ENCODE measurements around the gene KRTAP10-5. TPM values are rescaled to one million over a fixed set of nuclear protein-coding genes. Genes with fewer than 3 reads are reported as not detected.

Gene KRTAP10-5
- total RNA-seq, 1 experiment from 2014 or later: not detected

- Histone ChIP-seq H3K36me3 (ENCODE audit: control insufficient read depth, insufficient read depth, low read length) (no peaks in the 10 kb centered on the region), H3K27ac (ENCODE audit: low read length) (no peak overlapping the region), H3K4me3 (ENCODE audit: low read depth in 2 of 2, low read length in 2 of 2) (no peak overlapping the region), H3K9me3 (ENCODE audit: control insufficient read depth, insufficient read depth, low read depth, low read length) (no peaks in the 10 kb centered on the region), H3K4me1 (ENCODE audit: control insufficient read depth, insufficient read depth, low read length) (no peaks in the 10 kb centered on the region), H3K27me3 (ENCODE audit: control insufficient read depth, insufficient read depth, low read length) (peaks cover 4% of the 10 kb centered on the region)
- in situ Hi-C loops (cut with HindIII; ENCODE audit: low pct_unique_long_range_greater_than_20kb, low sequenced_read_pairs) (no loop called here), intact Hi-C loops (cut with micrococcal nuclease; ENCODE audit: unreplicated experiment) (no loop called here)
- ChIA-PET CTCF (no interaction called here), POLR2A (no interaction called here)
- no peak for DNase-seq (ENCODE audit: low read depth, low spot score)
- BruUV-seq (replicated peaks): no TSS peak
- TF ChIP-seq, protein P1, sequence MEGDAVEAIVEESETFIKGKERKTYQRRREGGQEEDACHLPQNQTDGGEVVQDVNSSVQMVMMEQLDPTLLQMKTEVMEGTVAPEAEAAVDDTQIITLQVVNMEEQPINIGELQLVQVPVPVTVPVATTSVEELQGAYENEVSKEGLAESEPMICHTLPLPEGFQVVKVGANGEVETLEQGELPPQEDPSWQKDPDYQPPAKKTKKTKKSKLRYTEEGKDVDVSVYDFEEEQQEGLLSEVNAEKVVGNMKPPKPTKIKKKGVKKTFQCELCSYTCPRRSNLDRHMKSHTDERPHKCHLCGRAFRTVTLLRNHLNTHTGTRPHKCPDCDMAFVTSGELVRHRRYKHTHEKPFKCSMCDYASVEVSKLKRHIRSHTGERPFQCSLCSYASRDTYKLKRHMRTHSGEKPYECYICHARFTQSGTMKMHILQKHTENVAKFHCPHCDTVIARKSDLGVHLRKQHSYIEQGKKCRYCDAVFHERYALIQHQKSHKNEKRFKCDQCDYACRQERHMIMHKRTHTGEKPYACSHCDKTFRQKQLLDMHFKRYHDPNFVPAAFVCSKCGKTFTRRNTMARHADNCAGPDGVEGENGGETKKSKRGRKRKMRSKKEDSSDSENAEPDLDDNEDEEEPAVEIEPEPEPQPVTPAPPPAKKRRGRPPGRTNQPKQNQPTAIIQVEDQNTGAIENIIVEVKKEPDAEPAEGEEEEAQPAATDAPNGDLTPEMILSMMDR (IDR thresholded peaks at IDR 0.05): no peak
- TF ChIP-seq TCF7L2 (IDR thresholded peaks at IDR 0.05; ENCODE audit: low read depth, low read length): no peak
- TF ChIP-seq POLR2AphosphoS5 (IDR thresholded peaks at IDR 0.05; ENCODE audit: low read depth, low read length): no peak
- no peak for TF ChIP-seq SIN3A (IDR thresholded peaks at IDR 0.05; ENCODE audit: borderline replicate concordance, insufficient read depth, low read depth, low read length)
- no peak for ATAC-seq
Observed at GRCh38 chr21:44589094-44589493, 8.7 kb upstream of the KRTAP10-5 start.

DNA sequence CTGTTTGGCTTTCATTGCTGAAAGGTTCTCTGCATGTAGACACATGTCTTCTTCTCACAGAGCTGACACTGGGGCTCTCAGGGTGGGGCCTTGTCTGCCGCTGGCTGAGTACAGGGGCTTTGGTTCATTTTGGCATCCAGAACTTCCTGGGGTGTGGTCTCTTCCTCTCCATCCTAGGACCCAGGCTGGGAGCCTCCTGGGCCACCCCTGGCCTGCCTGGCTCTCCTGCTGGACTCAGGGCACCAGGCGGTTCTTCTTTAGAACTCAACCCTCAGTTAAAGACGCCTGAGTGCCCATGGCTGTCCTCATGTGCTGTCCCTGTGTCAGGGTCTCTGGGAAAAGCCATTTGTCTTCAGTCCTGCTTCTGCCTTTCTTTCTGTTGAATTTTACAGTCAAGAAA lies 5.5 kb upstream of the KRTAP10-5 start:
- H3K27ac ChIP-seq (ENCODE audit: low read length): no peak overlapping the region
- no peak for DNase-seq (ENCODE audit: low read depth, low spot score)
- intact Hi-C loops (cut with micrococcal nuclease; ENCODE audit: unreplicated experiment): no loop called here
- peaks cover 4% of the 10 kb centered on the region; the same call in 1 of the 2 replicates for H3K4me1 ChIP-seq (ENCODE audit: control insufficient read depth, insufficient read depth, low read length)
- H3K36me3 ChIP-seq (ENCODE audit: control insufficient read depth, insufficient read depth, low read length): no peaks in the 10 kb centered on the region
- no TSS peak for BruUV-seq (replicated peaks)
- POLR2A ChIA-PET: no interaction called here
- CTCF ChIA-PET: no interaction called here
- in situ Hi-C loops (cut with HindIII; ENCODE audit: low pct_unique_long_range_greater_than_20kb, low sequenced_read_pairs): no loop called here
- H3K4me3 ChIP-seq (ENCODE audit: low read depth in 2 of 2, low read length in 2 of 2): no peak overlapping the region
- no peak for ATAC-seq
- H3K27me3 ChIP-seq (ENCODE audit: control insufficient read depth, insufficient read depth, low read length): peaks cover 4% of the 10 kb centered on the region
- 0 out of 2 replicates have a peak, but pooled peaks cover 7% of the 10 kb centered on the region for H3K9me3 ChIP-seq (ENCODE audit: control insufficient read depth, insufficient read depth, low read depth, low read length)
- TF ChIP-seq REST (IDR thresholded peaks at IDR 0.05; ENCODE audit: insufficient read depth in 1 of 2, low read depth in 2 of 2, low read length in 1 of 2) (no peak), POLR2AphosphoS5 (IDR thresholded peaks at IDR 0.05; ENCODE audit: low read depth, low read length) (no peak), TCF7L2 (IDR thresholded peaks at IDR 0.05; ENCODE audit: low read depth, low read length) (no peak), SIN3A (IDR thresholded peaks at IDR 0.05; ENCODE audit: borderline replicate concordance, insufficient read depth, low read depth, low read length) (no peak)
- TF ChIP-seq, protein P1 (IDR thresholded peaks at IDR 0.05): no peak
